ENCODE results near the gene EIF1. TPM values are rescaled to one million over a fixed set of nuclear protein-coding genes. Genes with fewer than 3 reads are reported as not detected.

The EIF1 gene
- total RNA-seq, 1 experiment from 2014 or later, result 481 TPM

GRCh38 chr17:41647940-41648410 is 40.7 kb upstream of the EIF1 start (continued):
- TF ChIP-seq ZNF263 (CRISPR knock-in tag; IDR thresholded peaks at IDR 0.05; ENCODE audit: low read depth), result peak; percentile 97
- no peak for TF ChIP-seq JUN (CRISPR knock-in tag; IDR thresholded peaks at IDR 0.05)
- no peak for TF ChIP-seq E2F4 (CRISPR knock-in tag; IDR thresholded peaks at IDR 0.05; ENCODE audit: borderline replicate concordance, low read depth)
- no peak for TF ChIP-seq TEAD4 (CRISPR knock-in tag; IDR thresholded peaks at IDR 0.05)
- no peak for TF ChIP-seq ZNF396 (CRISPR knock-in tag; IDR thresholded peaks at IDR 0.05; ENCODE audit: borderline replicate concordance)
- no peak for TF ChIP-seq ZNF219 (CRISPR knock-in tag; IDR thresholded peaks at IDR 0.05; ENCODE audit: borderline replicate concordance)
- TF ChIP-seq FOXP1 (CRISPR knock-in tag; IDR thresholded peaks at IDR 0.05; ENCODE audit: borderline replicate concordance), result no peak
- no peak for TF ChIP-seq ZBTB21 (CRISPR knock-in tag; IDR thresholded peaks at IDR 0.05; ENCODE audit: borderline replicate concordance)
- 0 out of 2 replicates have a peak, but pooled peaks have one; percentile 64 for TF ChIP-seq ERG (CRISPR knock-in tag; IDR thresholded peaks at IDR 0.05)
- TF ChIP-seq NR2C2 (CRISPR knock-in tag; IDR thresholded peaks at IDR 0.05), result no peak
- TF ChIP-seq GTF2I (CRISPR knock-in tag; conservative IDR thresholded peaks at IDR 0.05), result no peak

- peak; percentile 94 for DNase-seq (ENCODE audit: low spot score)
- Mint-ChIP-seq H3K36me3 (no peaks in the 10 kb centered on the region), H3K4me3 (peak overlapping the region; percentile 71), H3K4me1 (peaks cover 2% of the 10 kb centered on the region), H3K9me3 (no peaks in the 10 kb centered on the region), H3K27me3 (ENCODE audit: low read depth) (no peaks in the 10 kb centered on the region), H3K27ac (no peak overlapping the region)
- peak; percentile 81 for ATAC-seq
- ChIA-PET POLR2A (interaction anchor here (0.6 to 1.7 kb wide), 6 partner anchors 14 to 143 kb away, joined by 3 to 12 read pairs (median 6); partner anchors contain the start of gene EIF1), CTCF (interaction anchor here (0.6 to 16.2 kb wide), 86 partner anchors 8 to 1260 kb away, joined by 3 to 374 read pairs (median 6); partner anchors contain the start of genes EIF1, JUP, KRT15 and KRT17)
- TF ChIP-seq NR2C2 (CRISPR knock-in tag; IDR thresholded peaks at IDR 0.05), result no peak
- no peak for TF ChIP-seq E2F1 (CRISPR knock-in tag; IDR thresholded peaks at IDR 0.05)
- no peak for TF ChIP-seq NR1H2 (CRISPR knock-in tag; IDR thresholded peaks at IDR 0.05)
- no peak for TF ChIP-seq GRHL2 (CRISPR knock-in tag; IDR thresholded peaks at IDR 0.05; ENCODE audit: insufficient replicate concordance, severe bottlenecking)
- TF ChIP-seq PREB (CRISPR knock-in tag; IDR thresholded peaks at IDR 0.05; ENCODE audit: borderline replicate concordance), result no peak
- no peak for TF ChIP-seq NFATC4 (CRISPR knock-in tag; IDR thresholded peaks at IDR 0.05)
- no peak for TF ChIP-seq ESRRA (CRISPR knock-in tag; IDR thresholded peaks at IDR 0.05; ENCODE audit: borderline replicate concordance)
- no peak for TF ChIP-seq SMAD3 (CRISPR knock-in tag; IDR thresholded peaks at IDR 0.05; ENCODE audit: borderline replicate concordance)
- no peak for TF ChIP-seq FOXK1 (CRISPR knock-in tag; IDR thresholded peaks at IDR 0.05)
- TF ChIP-seq CTCF (IDR thresholded peaks at IDR 0.05), result peak; percentile 90
- no peak for TF ChIP-seq CREB1 (CRISPR knock-in tag; IDR thresholded peaks at IDR 0.05)
- no peak; the same call in 1 of the 2 replicates for TF ChIP-seq FOXP1 (CRISPR knock-in tag; IDR thresholded peaks at IDR 0.05; ENCODE audit: borderline replicate concordance)
- 0 out of 2 replicates have a peak, but pooled peaks have one; percentile 39 for TF ChIP-seq GABPB1 (CRISPR knock-in tag; IDR thresholded peaks at IDR 0.05)
- TF ChIP-seq E2F4 (CRISPR knock-in tag; IDR thresholded peaks at IDR 0.05; ENCODE audit: borderline replicate concordance, low read depth), result no peak
- TF ChIP-seq E2F5 (CRISPR knock-in tag; IDR thresholded peaks at IDR 0.05), result no peak
- TF ChIP-seq FOXP4 (CRISPR knock-in tag; IDR thresholded peaks at IDR 0.05), result no peak
Observed at GRCh38 chr17:41648411-41649195, 40.1 kb upstream of the EIF1 start.

All from WTC11 (cell line).